HEK293 (cell line): ENCODE measurements around the gene SECTM1.

Experiments used
- CTCF ChIA-PET: fragments of 350-600 bp; formaldehyde crosslinking; extraction: SDS; loops from one replicate; lab custom pipeline; 2021; ENCODE audit warnings: antibody characterized with exemption; lab: Yijun Ruan, JAX
- POLR2A ChIA-PET: fragments of 300-600 bp; formaldehyde crosslinking; extraction: SDS; loops from one replicate; lab custom pipeline; 2020; ENCODE audit warnings: antibody characterized with exemption, inconsistent platforms; lab: Yijun Ruan, JAX
- H3K27ac ChIP-seq: fragments of 200-500 bp; sonication (Bioruptor generic); 2 replicates; pipeline ENCODE4 v1.5.1; 2014; ENCODE audit warnings: low read depth, low read length, control low read depth, inconsistent platforms; ENCODE audit errors: extremely low read depth
- H3K36me3 ChIP-seq, 2 experiments: fragments of 200-500 bp in 1 of 2; sonication (Bioruptor generic) in 1 of 2; 1 replicate in 1 of 2; 2 replicates in 1 of 2; pipeline ENCODE4 v1.5.1; 2014 to 2017; ENCODE audit warnings: inconsistent platforms in 2 of 2, low read length in 2 of 2; ENCODE audit not compliant: control insufficient read depth in 2 of 2, insufficient read depth in 1 of 2
- H3K4me1 ChIP-seq: fragments of 200-500 bp; sonication (Bioruptor generic); 2 replicates; pipeline ENCODE4 v1.5.1; 2014; ENCODE audit warnings: mild to moderate bottlenecking, low read length, inconsistent platforms; ENCODE audit not compliant: control insufficient read depth, insufficient read depth
- H3K4me3 ChIP-seq: 2 replicates; pipeline ENCODE4 v1.5.1; 2011; ENCODE audit warnings: low read depth, mild to moderate bottlenecking, control low read depth, low read length, moderate library complexity
- H3K9me3 ChIP-seq: fragments of 200-500 bp; sonication (Bioruptor generic); 2 replicates; pipeline ENCODE4 v1.5.1; 2014; ENCODE audit warnings: low read depth, low read length, inconsistent platforms; ENCODE audit not compliant: control insufficient read depth, insufficient read depth
- GLIS1 ChIP-seq: fragments of 450-650 bp; formaldehyde crosslinking; IDR thresholded peaks from 2 replicates; pipeline ENCODE4 v1.5.1; 2016; ENCODE audit warnings: missing biosample characterization, missing genetic modification characterization
- SCRT1 ChIP-seq: fragments of 450-650 bp; formaldehyde crosslinking; IDR thresholded peaks from 2 replicates; pipeline ENCODE4 v1.5.1; 2016; ENCODE audit warnings: missing biosample characterization, missing genetic modification characterization, borderline replicate concordance
- TCF7L2 ChIP-seq: IDR thresholded peaks from 2 replicates; pipeline ENCODE4 v1.6.1; 2011; ENCODE audit warnings: low read depth, mild to moderate bottlenecking, inconsistent platforms, low read length, moderate library complexity, borderline replicate concordance
- TRIM28 ChIP-seq: IDR thresholded peaks from 2 replicates; pipeline ENCODE4 v1.6.1; 2011; ENCODE audit warnings: low read length, control low read depth, borderline replicate concordance
- WT1 ChIP-seq: fragments of 450-650 bp; formaldehyde crosslinking; IDR thresholded peaks from 2 replicates; pipeline ENCODE4 v1.5.1; 2016; ENCODE audit warnings: missing biosample characterization, missing genetic modification characterization
- ZBTB20 ChIP-seq: fragments of 450-650 bp; formaldehyde crosslinking; IDR thresholded peaks from 2 replicates; pipeline ENCODE4 v1.5.1; 2016; ENCODE audit warnings: missing biosample characterization, missing genetic modification characterization
- ZFP41 ChIP-seq: fragments of 450-650 bp; formaldehyde crosslinking; IDR thresholded peaks from 2 replicates; pipeline ENCODE4 v1.5.1; 2016; ENCODE audit warnings: missing biosample characterization, missing genetic modification characterization, borderline replicate concordance
- ZNF175 ChIP-seq: fragments of 450-650 bp; formaldehyde crosslinking; IDR thresholded peaks from 2 replicates; pipeline ENCODE4 v1.5.1; 2016; ENCODE audit warnings: missing biosample characterization, missing genetic modification characterization
- ZNF350 ChIP-seq: fragments of 450-650 bp; formaldehyde crosslinking; IDR thresholded peaks from 2 replicates; pipeline ENCODE4 v1.5.0; 2017; ENCODE audit warnings: missing biosample characterization, mild to moderate bottlenecking, missing genetic modification characterization
- ZNF354C ChIP-seq: fragments of 450-650 bp; formaldehyde crosslinking; IDR thresholded peaks from 2 replicates; pipeline ENCODE4 v1.5.1; 2016; ENCODE audit warnings: missing biosample characterization, missing genetic modification characterization, low read depth, borderline replicate concordance
- ZNF362 ChIP-seq: fragments of 450-650 bp; formaldehyde crosslinking; IDR thresholded peaks from 2 replicates; pipeline ENCODE4 v1.5.1; 2016; ENCODE audit warnings: missing biosample characterization, missing genetic modification characterization
- ZNF394 ChIP-seq: fragments of 450-650 bp; formaldehyde crosslinking; IDR thresholded peaks from 2 replicates; pipeline ENCODE4 v1.5.1; 2016; ENCODE audit warnings: missing biosample characterization, missing genetic modification characterization, mild to moderate bottlenecking, moderate library complexity, borderline replicate concordance
- ZNF501 ChIP-seq: fragments of 450-650 bp; formaldehyde crosslinking; IDR thresholded peaks from 2 replicates; pipeline ENCODE4 v1.5.1; 2016; ENCODE audit warnings: missing biosample characterization, missing genetic modification characterization
- ZNF510 ChIP-seq: fragments of 450-650 bp; formaldehyde crosslinking; IDR thresholded peaks from 2 replicates; pipeline ENCODE4 v1.5.1; 2018; ENCODE audit warnings: mild to moderate bottlenecking, missing genetic modification characterization, missing biosample characterization; ENCODE audit not compliant: insufficient replicate concordance
- ZNF639 ChIP-seq: fragments of 450-650 bp; formaldehyde crosslinking; IDR thresholded peaks from 2 replicates; pipeline ENCODE4 v1.5.1; 2016; ENCODE audit warnings: missing biosample characterization, missing genetic modification characterization
- ZSCAN16 ChIP-seq: fragments of 450-650 bp; formaldehyde crosslinking; IDR thresholded peaks from 2 replicates; pipeline ENCODE4 v1.5.1; 2016; ENCODE audit warnings: missing biosample characterization, missing genetic modification characterization
- TF ChIP-seq, protein P1 (sequence below): fragments of 450-650 bp; formaldehyde crosslinking; IDR thresholded peaks from 2 replicates; pipeline ENCODE4 v1.5.1; 2016; ENCODE audit warnings: missing biosample characterization, missing genetic modification characterization
- TF ChIP-seq, protein P2 (sequence below): fragments of 450-650 bp; formaldehyde crosslinking; IDR thresholded peaks from 2 replicates; pipeline ENCODE4 v1.5.1; 2016; ENCODE audit warnings: missing biosample characterization, missing genetic modification characterization
- TF ChIP-seq, protein P3 (sequence below): fragments of 450-650 bp; formaldehyde crosslinking; IDR thresholded peaks from 2 replicates; pipeline ENCODE4 v1.5.1; 2016; ENCODE audit warnings: missing biosample characterization, missing genetic modification characterization
- TF ChIP-seq, protein P4 (sequence below): fragments of 450-650 bp; formaldehyde crosslinking; IDR thresholded peaks from 2 replicates; pipeline ENCODE4 v1.5.1; 2017; ENCODE audit warnings: missing biosample characterization, missing genetic modification characterization
- TF ChIP-seq, protein P5 (sequence below): fragments of 450-650 bp; formaldehyde crosslinking; IDR thresholded peaks from 2 replicates; pipeline ENCODE4 v1.5.1; 2016; ENCODE audit warnings: missing biosample characterization, missing genetic modification characterization
- TF ChIP-seq, protein P6 (sequence below): fragments of 450-650 bp; formaldehyde crosslinking; IDR thresholded peaks from 2 replicates; pipeline ENCODE4 v1.5.1; 2016; ENCODE audit warnings: missing biosample characterization, missing genetic modification characterization

Gene SECTM1

DNA sequence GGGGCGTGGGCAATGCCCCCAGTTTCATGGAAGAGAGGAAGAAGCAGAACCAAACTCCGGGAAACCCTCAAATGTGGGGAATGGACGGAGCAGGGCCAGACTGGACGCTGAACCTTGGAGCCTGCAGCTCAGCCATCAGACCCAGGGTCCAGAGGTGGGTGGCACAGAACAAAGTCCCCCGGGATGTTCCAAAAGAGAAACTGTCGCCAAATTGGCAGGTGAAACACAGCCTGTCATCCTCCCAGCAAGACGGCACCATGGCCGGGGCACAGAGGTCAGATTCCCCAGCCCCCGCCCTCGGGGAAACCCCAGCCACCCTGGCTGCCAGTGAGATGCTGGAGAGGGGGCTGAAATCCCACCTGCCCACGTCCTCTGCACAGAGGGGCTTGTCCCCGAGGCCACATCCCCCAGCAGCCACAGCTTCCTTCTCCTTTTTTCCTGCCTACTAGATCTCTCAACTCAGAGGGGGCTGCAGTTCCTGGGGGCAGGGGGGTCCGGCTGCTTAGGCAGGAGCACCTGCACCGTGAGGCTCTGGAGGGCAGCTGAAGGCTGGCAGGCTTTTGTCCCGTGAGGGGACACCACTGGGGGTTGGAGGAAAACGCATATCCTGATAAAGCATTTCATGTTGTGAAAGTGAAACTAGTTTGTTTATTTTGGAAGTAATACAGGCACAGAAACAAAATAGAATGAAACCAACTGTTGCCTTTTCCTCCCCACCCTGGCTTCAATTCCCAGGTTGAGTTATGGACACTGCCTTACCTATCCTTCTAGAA is 1.2 kb upstream of the SECTM1 start:
- peaks cover 27% of the 10 kb centered on the region for H3K4me1 ChIP-seq
- ChIA-PET POLR2A (interaction anchor here (2.0 kb wide), 1 partner anchor 43 kb away, joined by 9 read pairs; no protein-coding TSS in a partner anchor), CTCF (interaction anchor here (0.6 to 0.7 kb wide), 2 partner anchors 14 to 16 kb away, joined by 3 to 4 read pairs; no protein-coding TSS in a partner anchor)
- H3K4me3 ChIP-seq, result no peak overlapping the region
- no peaks in the 10 kb centered on the region for H3K9me3 ChIP-seq
- H3K36me3 ChIP-seq, result no peaks in the 10 kb centered on the region
- peak overlapping the region; percentile 45; the same call in 1 of the 2 replicates for H3K27ac ChIP-seq
- TF ChIP-seq ZNF362, result no peak
- TF ChIP-seq ZNF354C, result no peak
- TF ChIP-seq, protein P1, sequence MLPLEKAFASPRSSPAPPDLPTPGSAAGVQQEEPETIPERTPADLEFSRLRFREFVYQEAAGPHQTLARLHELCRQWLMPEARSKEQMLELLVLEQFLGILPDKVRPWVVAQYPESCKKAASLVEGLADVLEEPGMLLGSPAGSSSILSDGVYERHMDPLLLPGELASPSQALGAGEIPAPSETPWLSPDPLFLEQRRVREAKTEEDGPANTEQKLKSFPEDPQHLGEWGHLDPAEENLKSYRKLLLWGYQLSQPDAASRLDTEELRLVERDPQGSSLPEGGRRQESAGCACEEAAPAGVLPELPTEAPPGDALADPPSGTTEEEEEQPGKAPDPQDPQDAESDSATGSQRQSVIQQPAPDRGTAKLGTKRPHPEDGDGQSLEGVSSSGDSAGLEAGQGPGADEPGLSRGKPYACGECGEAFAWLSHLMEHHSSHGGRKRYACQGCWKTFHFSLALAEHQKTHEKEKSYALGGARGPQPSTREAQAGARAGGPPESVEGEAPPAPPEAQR, result no peak
- TF ChIP-seq TCF7L2, result no peak
- TF ChIP-seq ZFP41 (tag by site-specific recombination), result no peak
- TF ChIP-seq, protein P2, sequence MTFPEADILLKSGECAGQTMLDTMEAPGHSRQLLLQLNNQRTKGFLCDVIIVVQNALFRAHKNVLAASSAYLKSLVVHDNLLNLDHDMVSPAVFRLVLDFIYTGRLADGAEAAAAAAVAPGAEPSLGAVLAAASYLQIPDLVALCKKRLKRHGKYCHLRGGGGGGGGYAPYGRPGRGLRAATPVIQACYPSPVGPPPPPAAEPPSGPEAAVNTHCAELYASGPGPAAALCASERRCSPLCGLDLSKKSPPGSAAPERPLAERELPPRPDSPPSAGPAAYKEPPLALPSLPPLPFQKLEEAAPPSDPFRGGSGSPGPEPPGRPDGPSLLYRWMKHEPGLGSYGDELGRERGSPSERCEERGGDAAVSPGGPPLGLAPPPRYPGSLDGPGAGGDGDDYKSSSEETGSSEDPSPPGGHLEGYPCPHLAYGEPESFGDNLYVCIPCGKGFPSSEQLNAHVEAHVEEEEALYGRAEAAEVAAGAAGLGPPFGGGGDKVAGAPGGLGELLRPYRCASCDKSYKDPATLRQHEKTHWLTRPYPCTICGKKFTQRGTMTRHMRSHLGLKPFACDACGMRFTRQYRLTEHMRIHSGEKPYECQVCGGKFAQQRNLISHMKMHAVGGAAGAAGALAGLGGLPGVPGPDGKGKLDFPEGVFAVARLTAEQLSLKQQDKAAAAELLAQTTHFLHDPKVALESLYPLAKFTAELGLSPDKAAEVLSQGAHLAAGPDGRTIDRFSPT, result 0 out of 2 replicates have a peak, but pooled peaks have one; percentile 9
- no peak for TF ChIP-seq ZNF350 (tag by site-specific recombination)
- TF ChIP-seq GLIS1 (tag by site-specific recombination), result peak; percentile 94
- TF ChIP-seq, protein P3, sequence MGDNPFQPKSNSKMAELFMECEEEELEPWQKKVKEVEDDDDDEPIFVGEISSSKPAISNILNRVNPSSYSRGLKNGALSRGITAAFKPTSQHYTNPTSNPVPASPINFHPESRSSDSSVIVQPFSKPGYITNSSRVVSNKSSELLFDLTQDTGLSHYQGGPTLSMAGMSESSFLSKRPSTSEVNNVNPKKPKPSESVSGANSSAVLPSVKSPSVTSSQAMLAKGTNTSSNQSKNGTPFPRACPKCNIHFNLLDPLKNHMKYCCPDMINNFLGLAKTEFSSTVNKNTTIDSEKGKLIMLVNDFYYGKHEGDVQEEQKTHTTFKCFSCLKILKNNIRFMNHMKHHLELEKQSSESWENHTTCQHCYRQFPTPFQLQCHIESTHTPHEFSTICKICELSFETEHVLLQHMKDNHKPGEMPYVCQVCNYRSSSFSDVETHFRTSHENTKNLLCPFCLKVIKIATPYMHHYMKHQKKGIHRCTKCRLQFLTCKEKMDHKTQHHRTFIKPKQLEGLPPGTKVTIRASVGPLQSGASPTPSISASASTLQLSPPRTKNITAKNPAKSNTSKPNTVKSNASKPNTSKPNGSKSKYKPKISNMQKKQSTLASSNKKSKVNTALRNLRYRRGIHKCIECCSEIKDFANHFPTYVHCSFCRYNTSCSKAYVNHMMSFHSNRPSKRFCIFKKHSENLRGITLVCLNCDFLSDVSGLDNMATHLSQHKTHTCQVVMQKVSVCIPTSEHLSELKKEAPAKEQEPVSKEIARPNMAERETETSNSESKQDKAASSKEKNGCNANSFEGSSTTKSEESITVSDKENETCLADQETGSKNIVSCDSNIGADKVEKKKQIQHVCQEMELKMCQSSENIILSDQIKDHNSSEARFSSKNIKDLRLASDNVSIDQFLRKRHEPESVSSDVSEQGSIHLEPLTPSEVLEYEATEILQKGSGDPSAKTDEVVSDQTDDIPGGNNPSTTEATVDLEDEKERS (tag by site-specific recombination), result no peak
- TF ChIP-seq ZNF394 (tag by site-specific recombination), result no peak
- TF ChIP-seq, protein P4, sequence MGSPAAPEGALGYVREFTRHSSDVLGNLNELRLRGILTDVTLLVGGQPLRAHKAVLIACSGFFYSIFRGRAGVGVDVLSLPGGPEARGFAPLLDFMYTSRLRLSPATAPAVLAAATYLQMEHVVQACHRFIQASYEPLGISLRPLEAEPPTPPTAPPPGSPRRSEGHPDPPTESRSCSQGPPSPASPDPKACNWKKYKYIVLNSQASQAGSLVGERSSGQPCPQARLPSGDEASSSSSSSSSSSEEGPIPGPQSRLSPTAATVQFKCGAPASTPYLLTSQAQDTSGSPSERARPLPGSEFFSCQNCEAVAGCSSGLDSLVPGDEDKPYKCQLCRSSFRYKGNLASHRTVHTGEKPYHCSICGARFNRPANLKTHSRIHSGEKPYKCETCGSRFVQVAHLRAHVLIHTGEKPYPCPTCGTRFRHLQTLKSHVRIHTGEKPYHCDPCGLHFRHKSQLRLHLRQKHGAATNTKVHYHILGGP (tag by site-specific recombination), result no peak
- TF ChIP-seq, protein P5, sequence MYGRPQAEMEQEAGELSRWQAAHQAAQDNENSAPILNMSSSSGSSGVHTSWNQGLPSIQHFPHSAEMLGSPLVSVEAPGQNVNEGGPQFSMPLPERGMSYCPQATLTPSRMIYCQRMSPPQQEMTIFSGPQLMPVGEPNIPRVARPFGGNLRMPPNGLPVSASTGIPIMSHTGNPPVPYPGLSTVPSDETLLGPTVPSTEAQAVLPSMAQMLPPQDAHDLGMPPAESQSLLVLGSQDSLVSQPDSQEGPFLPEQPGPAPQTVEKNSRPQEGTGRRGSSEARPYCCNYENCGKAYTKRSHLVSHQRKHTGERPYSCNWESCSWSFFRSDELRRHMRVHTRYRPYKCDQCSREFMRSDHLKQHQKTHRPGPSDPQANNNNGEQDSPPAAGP (tag by site-specific recombination), result no peak
- TF ChIP-seq ZNF510 (tag by site-specific recombination), result no peak
- TF ChIP-seq WT1 (tag by site-specific recombination), result 0 out of 2 replicates have a peak, but pooled peaks have one; percentile 13
- TF ChIP-seq, protein P6, sequence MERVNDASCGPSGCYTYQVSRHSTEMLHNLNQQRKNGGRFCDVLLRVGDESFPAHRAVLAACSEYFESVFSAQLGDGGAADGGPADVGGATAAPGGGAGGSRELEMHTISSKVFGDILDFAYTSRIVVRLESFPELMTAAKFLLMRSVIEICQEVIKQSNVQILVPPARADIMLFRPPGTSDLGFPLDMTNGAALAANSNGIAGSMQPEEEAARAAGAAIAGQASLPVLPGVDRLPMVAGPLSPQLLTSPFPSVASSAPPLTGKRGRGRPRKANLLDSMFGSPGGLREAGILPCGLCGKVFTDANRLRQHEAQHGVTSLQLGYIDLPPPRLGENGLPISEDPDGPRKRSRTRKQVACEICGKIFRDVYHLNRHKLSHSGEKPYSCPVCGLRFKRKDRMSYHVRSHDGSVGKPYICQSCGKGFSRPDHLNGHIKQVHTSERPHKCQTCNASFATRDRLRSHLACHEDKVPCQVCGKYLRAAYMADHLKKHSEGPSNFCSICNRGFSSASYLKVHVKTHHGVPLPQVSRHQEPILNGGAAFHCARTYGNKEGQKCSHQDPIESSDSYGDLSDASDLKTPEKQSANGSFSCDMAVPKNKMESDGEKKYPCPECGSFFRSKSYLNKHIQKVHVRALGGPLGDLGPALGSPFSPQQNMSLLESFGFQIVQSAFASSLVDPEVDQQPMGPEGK (tag by site-specific recombination), result peak; percentile 44; the same call in 1 of the 2 replicates
- no peak for TF ChIP-seq ZNF501
- no peak for TF ChIP-seq ZNF175 (tag by site-specific recombination)
- peak; percentile 70 for TF ChIP-seq SCRT1 (tag by site-specific recombination)
- TF ChIP-seq ZNF639 (tag by site-specific recombination), result no peak
- TF ChIP-seq ZBTB20 (tag by site-specific recombination), result peak; percentile 48; the same call in 1 of the 2 replicates
- TF ChIP-seq TRIM28, result no peak
- no peak for TF ChIP-seq ZSCAN16 (tag by site-specific recombination)
